CD14-positive monocyte (primary cell): ENCODE measurements around the gene IPPK. TPM values are rescaled to one million over a fixed set of nuclear protein-coding genes. Genes with fewer than 3 reads are reported as not detected.
A peak's percentile ranks its signal among the peaks of the same experiment; 100 is the strongest.

ENCODE experiments used
- DNase-seq, 3 donors: peaks; one replicate each; pipeline ENCODE4 v3.0.0-alpha.2; 2011 to 2022
- H2AFZ ChIP-seq: 2 replicates; pipeline ENCODE4 v1.6.0; 2012; ENCODE audit warnings: mild to moderate bottlenecking, low read depth, low read length, inconsistent platforms; ENCODE audit not compliant: insufficient read depth, poor library complexity, severe bottlenecking
- H3K27ac ChIP-seq, 2 donors: 1 replicate in 1 of 2; 2 replicates in 1 of 2; pipeline ENCODE4 v1.5.1; 2012 to 2013; ENCODE audit warnings: low read length in 2 of 2, control low read depth in 1 of 2, inconsistent platforms in 1 of 2, low read depth in 1 of 2, mild to moderate bottlenecking in 1 of 2
- H3K27me3 ChIP-seq, 2 donors: one replicate each; pipeline versions ENCODE4 v1.6.0 to v1.6.1; 2011 to 2013; ENCODE audit warnings: low read length in 2 of 2; ENCODE audit not compliant: control insufficient read depth in 2 of 2, insufficient read depth in 2 of 2
- H3K36me3 ChIP-seq, 2 donors: replicated peaks in 1 of 2; 1 replicate in 1 of 2; 2 replicates in 1 of 2; pipeline versions ENCODE4 v1.5.1 to v1.6.1; 2012 to 2013; ENCODE audit warnings: low read length in 2 of 2, control low read depth in 1 of 2, inconsistent platforms in 1 of 2, mild to moderate bottlenecking in 1 of 2; ENCODE audit not compliant: insufficient read depth in 2 of 2, control insufficient read depth in 1 of 2
- H3K4me1 ChIP-seq, 2 donors: 1 replicate in 1 of 2; 2 replicates in 1 of 2; pipeline versions ENCODE4 v1.5.1 to v1.6.1; 2012 to 2013; ENCODE audit warnings: low read length in 2 of 2, control low read depth in 1 of 2, inconsistent platforms in 1 of 2, mild to moderate bottlenecking in 1 of 2, moderate library complexity in 1 of 2; ENCODE audit not compliant: insufficient read depth in 2 of 2, control insufficient read depth in 1 of 2
- H3K4me2 ChIP-seq: replicated peaks from 2 replicates; pipeline ENCODE3; 2012; ENCODE audit warnings: low read length, moderate library complexity, mild to moderate bottlenecking; ENCODE audit not compliant: poor library complexity, severe bottlenecking; ENCODE audit errors: extremely low read depth
- H3K4me3 ChIP-seq, 3 experiments: fragments of 200-600 bp in 1 of 3; sonication (generic) in 1 of 3; replicated peaks in 1 of 3; 1 replicate in 2 of 3; 2 replicates in 1 of 3; pipeline ENCODE4 v1.5.1; 2011 to 2013; ENCODE audit warnings: low read length in 3 of 3, mild to moderate bottlenecking in 3 of 3, control low read depth in 2 of 3, low read depth in 2 of 3, inconsistent platforms in 1 of 3, moderate library complexity in 1 of 3
- H3K79me2 ChIP-seq: 2 replicates; pipeline ENCODE4 v1.6.0; 2012; ENCODE audit warnings: mild to moderate bottlenecking, control low read depth, inconsistent platforms, low read length, moderate library complexity; ENCODE audit not compliant: insufficient read depth
- H3K9ac ChIP-seq: 2 replicates; pipeline ENCODE4 v1.6.0; 2017; ENCODE audit warnings: low read length, mild to moderate bottlenecking; ENCODE audit not compliant: insufficient read depth, poor library complexity, severe bottlenecking
- H3K9me3 ChIP-seq, 2 donors: replicated peaks in 1 of 2; 1 replicate in 1 of 2; 2 replicates in 1 of 2; pipeline versions ENCODE4 v1.5.1 to v1.6.1; 2012 to 2013; ENCODE audit warnings: low read length in 2 of 2, control low read depth in 1 of 2; ENCODE audit not compliant: control insufficient read depth in 1 of 2, insufficient read depth in 1 of 2
- H4K20me1 ChIP-seq: 2 replicates; pipeline ENCODE4 v1.6.0; 2012; ENCODE audit warnings: mild to moderate bottlenecking, low read length, control low read depth, moderate library complexity; ENCODE audit not compliant: insufficient read depth
- H3K27ac Mint-ChIP-seq, 7 donors: one replicate each; pipeline ENCODE4 v1.8.0; 2020; ENCODE audit warnings: mild to moderate bottlenecking in 7 of 7, mixed read lengths in 7 of 7, moderate library complexity in 6 of 7, inconsistent platforms in 2 of 7
- H3K27me3 Mint-ChIP-seq, 3 donors: one replicate each; pipeline ENCODE4 v1.8.0; 2021 to 2022; ENCODE audit warnings: low read depth in 3 of 3, mild to moderate bottlenecking in 3 of 3, mixed read lengths in 3 of 3, moderate library complexity in 3 of 3, inconsistent platforms in 1 of 3
- H3K36me3 Mint-ChIP-seq, 2 donors: one replicate each; pipeline ENCODE4 v1.8.0; 2020; ENCODE audit warnings: mixed read lengths in 2 of 2, inconsistent platforms in 1 of 2, mild to moderate bottlenecking in 1 of 2
- H3K4me1 Mint-ChIP-seq: one replicate; pipeline ENCODE4 v1.8.0; 2020; ENCODE audit warnings: mild to moderate bottlenecking, mixed read lengths
- H3K4me3 Mint-ChIP-seq, 2 donors: one replicate each; pipeline ENCODE4 v1.8.0; 2020; ENCODE audit warnings: mild to moderate bottlenecking in 2 of 2, mixed read lengths in 2 of 2, moderate library complexity in 1 of 2
- H3K9me3 Mint-ChIP-seq, 7 donors: one replicate each; pipeline ENCODE4 v1.8.0; 2020 to 2022; ENCODE audit warnings: mixed read lengths in 7 of 7, mild to moderate bottlenecking in 6 of 7, moderate library complexity in 6 of 7, inconsistent platforms in 2 of 7
- CTCF ChIP-seq: fragments of 200-600 bp; IDR thresholded peaks from one replicate; pipeline ENCODE4 v1.8.0; 2022; ENCODE audit warnings: antibody characterized with exemption, mild to moderate bottlenecking
- WGBS: methylation state at CpG from one replicate; pipeline ENCODE4 v1.1.5; 2013; ENCODE audit warnings: missing lambda C conversion rate; ENCODE audit not compliant: insufficient coverage; 5-methylcytosine and 5-hydroxymethylcytosine counted together
- intact Hi-C, 2 donors: fragments of 100-400 bp; cut with micrococcal nuclease; formaldehyde crosslinking; loops; one replicate each; pipeline versions ENCODE4 v1.15.0 to v1.15.1; 2023
- polyA plus RNA-seq, 3 donors: library from polyadenylated mRNA; depleted of rRNA in 1 of 3; unstranded in 2 of 3; stranded (reverse) in 1 of 3; fragments of 300-500 nt in 2 of 3; fragments of >200 nt in 1 of 3; fragmentation: Illumina TruSeq in 2 of 3; gene quantifications; 1 replicate in 2 of 3; 2 replicates in 1 of 3; pipeline ENCODE4 v1.2.3, GENCODE V29; 2012 to 2021

Gene IPPK
- polyA plus RNA-seq, 3 donors = 1.9 to 11.6 (median 3.2) TPM

GRCh38 chr9:92620845-92621244 lies 49.1 kb downstream of the IPPK start:
- TF ChIP-seq CTCF = no peak
- H3K36me3 ChIP-seq = peaks cover 64 to 90% of the 10 kb centered on the region in 2 donors
- no peak overlapping the region for H3K27ac ChIP-seq
- no peaks in the 10 kb centered on the region for H3K9me3 ChIP-seq
- H3K9ac ChIP-seq = no peak overlapping the region
- H3K9me3 Mint-ChIP-seq = no peaks in the 10 kb centered on the region
- no peak overlapping the region for H3K4me2 ChIP-seq
- H3K4me1 Mint-ChIP-seq = no peaks in the 10 kb centered on the region
- no peak overlapping the region for H3K27ac Mint-ChIP-seq
- peaks cover 79 to 91% of the 10 kb centered on the region in 2 donors for H3K36me3 Mint-ChIP-seq
- peaks cover 0 to 2% (median 0%) of the 10 kb centered on the region in 3 donors for H3K27me3 Mint-ChIP-seq
- no peaks in the 10 kb centered on the region for H4K20me1 ChIP-seq
- 90% methylated on average over 2 of the region's 5 CpGs for WGBS
- H2AFZ ChIP-seq = no peak overlapping the region
- no peak for DNase-seq
- no peaks in the 10 kb centered on the region for H3K4me1 ChIP-seq
- no peaks in the 10 kb centered on the region for H3K27me3 ChIP-seq
- H3K4me3 ChIP-seq = no peak overlapping the region
- intact Hi-C loops = no loop called here
- H3K79me2 ChIP-seq = no peaks in the 10 kb centered on the region
- H3K4me3 Mint-ChIP-seq = no peak overlapping the region

GRCh38 chr9:92619601-92620300 lies 50.2 kb downstream of the IPPK start:
- Mint-ChIP-seq H3K4me3 (no peak overlapping the region), H3K27ac (peak overlapping the region in 1 of 7 donors; percentile 46), H3K27me3 (peaks cover 0 to 2% (median 0%) of the 10 kb centered on the region in 3 donors), H3K9me3 (no peaks in the 10 kb centered on the region), H3K36me3 (peaks cover 80 to 92% of the 10 kb centered on the region in 2 donors), H3K4me1 (no peaks in the 10 kb centered on the region)
- no peaks in the 10 kb centered on the region for H3K9me3 ChIP-seq
- intact Hi-C loops = no loop called here
- H4K20me1 ChIP-seq = no peaks in the 10 kb centered on the region
- no peaks in the 10 kb centered on the region for H3K27me3 ChIP-seq
- H3K79me2 ChIP-seq = no peaks in the 10 kb centered on the region
- H3K4me2 ChIP-seq = no peak overlapping the region
- no peaks in the 10 kb centered on the region for H3K4me1 ChIP-seq
- DNase-seq = no peak
- H3K36me3 ChIP-seq = peaks cover 66 to 92% of the 10 kb centered on the region in 2 donors
- no peak overlapping the region for H3K27ac ChIP-seq
- TF ChIP-seq CTCF = no peak
- no peak overlapping the region for H3K9ac ChIP-seq
- 98% methylated on average over 21 of the region's 24 CpGs for WGBS
- no peak overlapping the region for H2AFZ ChIP-seq
- no peak overlapping the region for H3K4me3 ChIP-seq
